ENCODE results near the gene TEX29.

Gene TEX29

GRCh38 chr13:111315347-111315995 is 5.0 kb upstream of the TEX29 start:
- H3K27ac ChIP-seq = no peak overlapping the region
- TF ChIP-seq ZFX (IDR thresholded peaks at IDR 0.05; ENCODE audit: borderline replicate concordance) (no peak), CTCF (IDR thresholded peaks at IDR 0.05) (no peak)

- no peak for TF ChIP-seq CTCF (IDR thresholded peaks at IDR 0.05)
- TF ChIP-seq ZFX (IDR thresholded peaks at IDR 0.05; ENCODE audit: borderline replicate concordance) = no peak
- no peak overlapping the region for H3K27ac ChIP-seq
These were observed 4.2 kb upstream of the TEX29 start for GRCh38 chr13:111316161-111316730.

- H3K27ac ChIP-seq = no peak overlapping the region
- TF ChIP-seq CTCF (IDR thresholded peaks at IDR 0.05) (no peak), ZFX (IDR thresholded peaks at IDR 0.05; ENCODE audit: borderline replicate concordance) (no peak)
These were observed 3.3 kb upstream of the TEX29 start for GRCh38 chr13:111317042-111317550.

GRCh38 chr13:111317571-111318345 is 2.7 kb upstream of the TEX29 start:
- H3K27ac ChIP-seq = no peak overlapping the region
- no peak for TF ChIP-seq ZFX (IDR thresholded peaks at IDR 0.05; ENCODE audit: borderline replicate concordance)
- no peak for TF ChIP-seq CTCF (IDR thresholded peaks at IDR 0.05)

- TF ChIP-seq CTCF (IDR thresholded peaks at IDR 0.05) (no peak), ZFX (IDR thresholded peaks at IDR 0.05; ENCODE audit: borderline replicate concordance) (no peak)
These were observed 2.1 kb upstream of the TEX29 start for GRCh38 chr13:111318386-111318785.

GRCh38 chr13:111319521-111319920 is 921 bp upstream of the TEX29 start:
- TF ChIP-seq ZFX (IDR thresholded peaks at IDR 0.05; ENCODE audit: borderline replicate concordance) = no peak
- TF ChIP-seq CTCF (IDR thresholded peaks at IDR 0.05) = no peak
- H3K27ac ChIP-seq = no peak overlapping the region

More at GRCh38 chr13:111318386-111318785, 2.1 kb upstream of the TEX29 start:
- H3K27ac ChIP-seq = no peak overlapping the region
